ENCODE data around the gene ENAH. TPM values are rescaled to one million over a fixed set of nuclear protein-coding genes. Genes with fewer than 3 reads are reported as not detected.

Gene ENAH
- total RNA-seq, 1 experiment from 2014 or later: 19.4 TPM

GRCh38 chr1:225608014-225608796 is 44.7 kb downstream of the ENAH start:
- DNase-seq (ENCODE audit: low spot score): no peak

- DNase-seq (ENCODE audit: low spot score): no peak
These were observed 45.6 kb downstream of the ENAH start for GRCh38 chr1:225607355-225607754.

- DNase-seq (ENCODE audit: low spot score): peak; percentile 43
These were observed 49.2 kb downstream of the ENAH start for GRCh38 chr1:225603538-225604354.

- DNase-seq (ENCODE audit: low spot score): no peak
These were observed 50.2 kb downstream of the ENAH start for GRCh38 chr1:225602590-225603206.

- DNase-seq (ENCODE audit: low spot score): peak; percentile 61
These were observed 50.9 kb downstream of the ENAH start for GRCh38 chr1:225601902-225602589.

GRCh38 chr1:225598847-225599246 is 54.1 kb downstream of the ENAH start:
- DNase-seq (ENCODE audit: low spot score): no peak

GRCh38 chr1:225597926-225598575 is 54.9 kb downstream of the ENAH start:
- no peak for DNase-seq (ENCODE audit: low spot score)

GRCh38 chr1:225596736-225597135 is 56.2 kb downstream of the ENAH start:
- no peak for DNase-seq (ENCODE audit: low spot score)

GRCh38 chr1:225595974-225596551 is 56.9 kb downstream of the ENAH start:
- no peak for DNase-seq (ENCODE audit: low spot score)

GRCh38 chr1:225595452-225595851 is 57.5 kb downstream of the ENAH start:
- DNase-seq (ENCODE audit: low spot score): no peak

- no peak for DNase-seq (ENCODE audit: low spot score)
These were observed 59.5 kb downstream of the ENAH start for GRCh38 chr1:225593414-225593813.

GRCh38 chr1:225592362-225593025 is 60.4 kb downstream of the ENAH start:
- DNase-seq (ENCODE audit: low spot score): no peak

GRCh38 chr1:225587310-225587709 is 65.6 kb downstream of the ENAH start:
- no peak for DNase-seq (ENCODE audit: low spot score)

- no peak for DNase-seq (ENCODE audit: low spot score)
These were observed 71.7 kb downstream of the ENAH start for GRCh38 chr1:225581186-225581585.

GRCh38 chr1:225580238-225581099 is 72.5 kb downstream of the ENAH start:
- no peak for DNase-seq (ENCODE audit: low spot score)

GRCh38 chr1:225578251-225578977 is 74.5 kb downstream of the ENAH start:
- DNase-seq (ENCODE audit: low spot score): no peak

GRCh38 chr1:225577241-225577640 is 75.7 kb downstream of the ENAH start:
- no peak for DNase-seq (ENCODE audit: low spot score)

GRCh38 chr1:225573216-225573615 is 79.7 kb downstream of the ENAH start:
- DNase-seq (ENCODE audit: low spot score): no peak

- DNase-seq (ENCODE audit: low spot score): peak; percentile 16
These were observed 80.5 kb downstream of the ENAH start for GRCh38 chr1:225572422-225572821.

All from HT-29 (cell line).